ENCODE results near the gene CHRNB4.
"Not testable (repeated sequence)": the region's sequence is repeated elsewhere in the genome, so short reads cannot be mapped to it uniquely, and the experiment has no call there.

CHRNB4 gene, protein sequence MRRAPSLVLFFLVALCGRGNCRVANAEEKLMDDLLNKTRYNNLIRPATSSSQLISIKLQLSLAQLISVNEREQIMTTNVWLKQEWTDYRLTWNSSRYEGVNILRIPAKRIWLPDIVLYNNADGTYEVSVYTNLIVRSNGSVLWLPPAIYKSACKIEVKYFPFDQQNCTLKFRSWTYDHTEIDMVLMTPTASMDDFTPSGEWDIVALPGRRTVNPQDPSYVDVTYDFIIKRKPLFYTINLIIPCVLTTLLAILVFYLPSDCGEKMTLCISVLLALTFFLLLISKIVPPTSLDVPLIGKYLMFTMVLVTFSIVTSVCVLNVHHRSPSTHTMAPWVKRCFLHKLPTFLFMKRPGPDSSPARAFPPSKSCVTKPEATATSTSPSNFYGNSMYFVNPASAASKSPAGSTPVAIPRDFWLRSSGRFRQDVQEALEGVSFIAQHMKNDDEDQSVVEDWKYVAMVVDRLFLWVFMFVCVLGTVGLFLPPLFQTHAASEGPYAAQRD

DNA sequence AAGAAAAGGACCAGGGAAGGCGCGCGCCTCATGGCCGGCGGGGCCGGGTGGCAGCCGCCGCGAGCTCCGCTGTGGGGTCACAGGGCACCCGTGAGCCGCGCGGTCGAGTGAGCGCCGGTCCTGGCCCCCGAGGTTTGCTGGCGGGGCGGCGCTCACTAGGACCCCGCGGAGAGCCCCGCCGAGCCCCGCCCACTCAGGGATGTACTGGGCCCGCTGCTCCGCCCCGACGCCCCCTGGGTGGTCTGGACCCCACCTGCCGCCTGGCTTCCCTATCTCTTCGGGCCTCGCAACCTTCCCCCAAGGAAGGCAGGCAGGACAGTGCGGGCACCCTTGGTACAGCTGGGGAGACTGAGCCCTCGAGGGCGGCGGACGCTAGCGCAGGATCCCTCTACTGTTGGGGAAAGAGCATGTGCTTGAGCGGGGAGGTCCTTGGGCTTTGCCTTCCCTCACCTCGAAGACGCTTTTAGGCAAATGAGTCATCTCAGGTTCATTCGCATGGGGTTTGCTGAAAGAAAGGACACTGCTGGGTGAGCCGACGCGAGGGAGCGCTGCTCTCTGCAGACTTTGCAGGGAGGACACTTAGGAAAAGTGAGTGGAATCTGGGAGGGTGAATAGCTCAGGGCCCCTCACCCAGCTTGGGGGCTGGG, at the start of gene CHRNB4:
CHRNB4 (minus strand) TSS at position 109 of the 647 bp plus-strand sequence; CDS start at position 32, 77 bp downstream.
- no peak for DNase-seq

DNA sequence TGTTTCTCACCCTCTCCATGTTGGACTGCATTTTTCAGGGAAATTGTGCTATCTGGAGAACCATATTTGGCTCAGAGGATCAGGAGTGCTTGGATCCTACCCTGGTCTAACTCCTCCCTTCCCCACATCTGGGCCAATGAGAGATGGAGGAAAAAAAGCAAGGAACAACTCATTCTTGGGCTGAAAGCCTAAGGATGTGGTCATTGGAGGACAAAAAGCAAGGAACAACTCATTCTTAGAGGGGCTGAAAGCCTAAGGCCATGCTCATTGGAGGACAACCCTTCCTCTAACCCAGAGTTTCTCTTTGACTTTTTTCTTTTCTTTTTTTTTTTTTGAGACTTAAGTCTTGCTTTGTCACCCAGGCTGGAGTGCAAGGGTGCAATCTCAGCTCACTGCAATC, 48.6 kb upstream of the CHRNB4 start:
- DNase-seq: no peak

DNA sequence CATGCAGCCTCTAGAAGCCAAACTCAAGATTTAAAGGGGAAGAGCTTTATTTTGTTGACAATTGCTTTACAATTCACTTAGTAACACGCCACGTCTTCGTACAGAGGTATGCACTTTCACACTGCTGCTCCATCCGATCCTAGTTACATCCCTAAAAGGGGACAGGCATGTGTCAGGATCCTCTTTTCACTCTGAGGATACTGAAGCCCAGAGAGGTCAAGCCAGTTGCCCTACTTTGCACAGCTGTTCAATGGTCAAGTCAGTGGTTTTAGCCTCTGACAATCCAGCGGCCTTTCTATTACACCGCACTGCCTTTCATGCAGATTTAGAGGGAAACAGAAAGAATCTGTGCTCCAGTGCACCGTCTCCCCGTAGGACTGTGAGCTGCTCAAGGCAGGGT, 44.9 kb upstream of the CHRNB4 start:
- no peak for DNase-seq

DNA sequence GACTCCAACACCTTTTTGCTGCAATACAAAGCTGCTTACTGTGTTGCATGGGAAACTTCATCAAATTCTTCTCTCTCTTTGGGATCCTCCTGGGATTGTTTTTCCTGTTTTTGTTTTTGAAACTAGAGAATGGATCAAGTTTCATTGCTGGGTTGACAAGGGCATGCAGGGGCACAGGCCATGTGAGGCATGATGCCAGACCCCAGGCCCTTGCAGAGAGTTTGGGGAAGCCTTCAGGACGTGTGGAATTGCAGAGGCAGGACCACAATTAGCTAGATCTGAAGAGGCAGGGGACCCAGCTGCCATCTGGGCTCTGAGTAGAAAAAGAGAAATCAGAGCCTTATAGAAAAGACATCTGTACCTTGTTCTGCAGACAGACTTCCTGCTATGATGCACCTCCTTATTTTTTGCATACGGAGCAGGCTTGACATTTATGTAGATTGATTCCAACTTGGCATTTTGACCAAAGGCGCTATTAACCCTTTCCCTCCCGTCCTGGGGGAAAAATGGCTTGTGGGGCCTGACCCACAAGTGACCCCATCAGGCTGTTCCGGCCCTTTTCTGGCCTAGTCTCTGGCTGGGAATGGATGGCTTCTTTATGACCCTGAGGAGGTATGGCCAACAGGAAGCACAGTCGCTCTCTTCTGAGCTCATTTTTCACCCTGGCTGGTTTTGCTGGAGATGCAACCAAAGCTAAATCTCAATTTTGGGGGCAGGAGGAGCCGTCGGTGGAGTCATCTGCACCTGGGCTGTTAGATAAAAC, 44.3 kb upstream of the CHRNB4 start:
- no peak for DNase-seq

DNA sequence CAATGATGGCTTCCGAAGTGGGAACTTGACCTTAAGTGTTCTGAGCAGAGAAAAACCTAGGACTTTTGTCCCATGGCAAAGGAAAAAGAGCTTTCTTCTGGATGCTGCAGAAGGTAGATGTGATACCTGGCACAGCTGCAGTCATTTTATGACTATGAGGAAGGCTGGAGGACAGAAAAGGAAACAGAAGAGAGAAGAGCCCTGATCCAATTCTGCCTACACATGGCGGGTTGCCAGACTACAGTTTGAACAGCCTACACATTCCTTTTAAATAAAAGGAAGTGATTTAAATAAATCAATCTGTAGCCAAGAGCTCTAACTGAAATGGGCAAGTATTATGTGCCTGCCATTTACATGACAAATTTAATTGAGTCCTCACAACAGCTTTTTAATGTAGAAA, 43.6 kb upstream of the CHRNB4 start:
- no peak for DNase-seq

DNA sequence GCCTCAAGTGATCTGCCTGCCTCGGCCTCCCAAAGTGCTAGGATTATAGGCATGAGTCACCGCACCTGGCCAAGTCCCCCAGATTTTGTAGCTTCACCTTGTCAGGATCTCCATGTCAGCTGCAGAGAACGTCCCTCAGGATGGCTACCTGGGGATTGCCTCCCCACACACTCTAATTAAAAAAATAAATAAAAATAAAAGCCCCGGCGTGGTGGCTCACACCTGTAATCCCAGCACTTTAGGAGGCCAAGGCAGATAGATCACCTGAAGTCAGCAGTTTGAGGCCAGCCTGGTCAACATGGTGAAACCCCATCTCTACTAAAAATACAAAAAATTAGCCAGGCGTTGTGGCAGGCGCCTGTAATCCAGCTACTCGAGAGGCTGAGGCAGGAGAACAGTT, 42.6 kb upstream of the CHRNB4 start:
- DNase-seq: not testable (repeated sequence)

DNA sequence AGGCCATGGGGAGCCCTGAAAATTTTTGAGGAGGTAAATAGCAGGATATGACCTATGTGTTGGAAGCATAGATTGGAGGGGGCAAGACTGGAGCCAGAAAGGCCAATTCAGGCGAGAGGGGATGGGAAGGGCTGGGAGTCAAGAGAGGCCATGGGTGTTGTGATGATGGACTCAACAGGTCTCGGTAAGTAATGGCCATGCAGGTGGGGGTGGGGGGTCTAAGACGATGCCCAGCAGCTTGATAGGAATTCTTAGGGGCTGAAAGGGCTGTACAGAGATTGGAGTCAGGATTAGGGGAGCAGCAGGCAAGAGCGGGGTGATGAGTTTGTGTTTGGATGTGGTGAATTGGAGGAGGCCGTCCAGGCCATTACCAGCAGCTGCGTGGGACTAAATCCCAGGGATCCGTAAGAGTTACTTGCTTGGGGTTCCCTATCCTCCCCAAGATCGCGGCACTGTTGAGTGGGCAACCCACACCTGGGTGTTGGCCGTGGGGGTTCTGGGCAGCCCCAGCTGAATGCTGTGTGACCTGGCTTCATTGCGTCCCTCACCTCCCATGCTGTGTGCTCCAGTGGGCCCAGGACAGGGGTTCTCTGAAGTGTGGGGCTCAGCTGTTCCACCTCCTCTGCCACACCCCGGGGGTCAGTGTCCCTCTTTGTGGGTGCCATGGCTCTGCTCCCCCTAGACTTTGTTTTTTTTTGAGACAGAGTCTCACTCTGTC, 41.8 kb upstream of the CHRNB4 start:
- DNase-seq: no peak

DNA sequence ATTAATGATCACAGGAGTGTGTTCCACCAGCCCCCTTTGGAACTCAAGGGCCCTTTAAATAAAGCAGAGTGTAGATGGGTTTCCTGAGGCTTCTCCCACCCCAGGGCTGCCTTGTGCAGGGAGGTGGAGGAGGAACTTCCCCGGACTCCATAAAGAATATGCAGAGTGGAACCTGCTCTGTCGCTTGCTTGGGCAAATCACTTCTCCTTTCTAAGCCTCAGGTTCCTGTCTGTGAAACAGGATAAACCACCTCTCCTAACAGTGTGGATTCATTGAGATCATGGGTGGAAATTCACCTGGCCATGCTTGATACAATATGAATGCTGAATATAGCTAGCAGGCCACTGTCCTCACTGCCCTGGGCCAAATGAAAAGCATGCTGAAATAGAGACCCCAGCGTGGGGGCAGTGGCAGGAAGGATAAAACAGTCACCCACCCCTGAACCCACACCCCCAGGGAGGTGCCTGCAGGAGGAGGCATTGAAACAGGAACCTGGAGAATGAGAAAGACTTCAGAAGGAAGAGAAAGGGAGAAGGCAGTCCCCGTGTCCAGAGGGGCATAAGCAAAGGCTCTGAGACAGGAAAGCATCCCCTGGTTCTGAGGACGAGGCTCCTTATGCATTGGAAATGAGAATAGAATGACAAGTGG, 41.1 kb upstream of the CHRNB4 start:
- DNase-seq: no peak

DNA sequence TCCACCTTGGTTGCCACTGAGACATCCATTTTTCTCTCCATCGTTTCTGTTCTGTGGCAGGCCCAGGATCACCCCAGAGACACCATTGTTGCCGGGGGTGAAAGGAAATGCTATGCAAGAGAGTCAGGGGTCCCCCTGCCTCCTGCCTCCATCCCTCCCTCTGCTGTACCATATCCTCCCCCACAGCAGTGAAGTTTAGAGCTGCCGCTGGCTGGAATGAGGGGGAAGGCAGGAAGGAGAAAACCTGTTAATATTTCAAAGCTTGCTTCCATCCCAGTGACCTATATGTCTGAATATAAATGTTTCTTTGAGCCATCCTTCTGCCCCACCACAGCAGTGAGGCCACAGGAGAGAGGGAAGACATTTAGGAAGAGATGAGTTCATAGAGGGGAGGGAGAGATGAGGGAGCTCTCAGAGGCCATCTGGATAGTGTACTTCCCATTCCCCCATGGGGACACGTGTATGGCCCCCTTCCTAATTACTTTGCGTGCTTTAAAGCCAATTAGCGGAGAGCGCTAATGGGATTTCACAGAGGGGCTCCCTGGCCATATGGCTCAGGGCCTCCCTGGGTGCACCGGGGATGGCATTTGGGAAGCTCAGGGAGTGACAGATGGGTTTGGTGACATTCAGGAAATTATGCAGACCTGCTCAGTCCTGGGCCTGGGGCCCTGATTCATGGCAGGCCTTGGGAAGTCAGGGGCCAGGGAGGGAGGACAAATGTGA, 40.4 kb upstream of the CHRNB4 start:
- DNase-seq: no peak

DNA sequence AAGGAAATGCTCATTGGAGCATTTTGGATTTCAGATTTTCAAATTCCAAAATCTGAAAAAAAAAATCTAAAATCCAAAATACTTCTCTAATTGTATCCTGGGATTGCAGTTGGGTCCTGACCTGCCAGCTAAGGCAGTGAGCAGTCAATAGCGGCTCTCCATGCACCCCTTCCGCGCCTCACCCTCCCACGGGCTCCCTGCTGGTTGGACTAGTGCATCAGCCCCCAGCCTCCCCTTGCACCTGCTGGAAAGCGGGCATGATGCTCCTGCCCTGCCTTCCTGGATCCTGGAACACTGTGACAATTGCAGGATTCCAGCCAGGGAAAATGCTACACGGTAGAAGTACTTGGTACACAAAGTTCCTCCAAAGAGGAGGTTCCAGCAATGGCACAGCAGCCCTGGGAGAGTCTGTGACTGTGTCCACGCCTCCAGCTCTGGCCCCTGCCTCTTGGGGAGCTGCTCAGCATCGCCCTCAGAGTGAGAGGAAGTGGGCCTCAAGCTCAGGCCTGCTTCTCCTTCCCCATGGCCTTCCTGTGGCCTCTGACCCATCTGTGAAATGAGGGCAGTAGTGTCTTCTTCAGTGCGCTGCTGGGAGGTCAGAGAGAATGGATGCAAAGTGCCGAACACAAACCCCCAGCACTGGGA, 39.5 kb upstream of the CHRNB4 start:
- no peak for DNase-seq

DNA sequence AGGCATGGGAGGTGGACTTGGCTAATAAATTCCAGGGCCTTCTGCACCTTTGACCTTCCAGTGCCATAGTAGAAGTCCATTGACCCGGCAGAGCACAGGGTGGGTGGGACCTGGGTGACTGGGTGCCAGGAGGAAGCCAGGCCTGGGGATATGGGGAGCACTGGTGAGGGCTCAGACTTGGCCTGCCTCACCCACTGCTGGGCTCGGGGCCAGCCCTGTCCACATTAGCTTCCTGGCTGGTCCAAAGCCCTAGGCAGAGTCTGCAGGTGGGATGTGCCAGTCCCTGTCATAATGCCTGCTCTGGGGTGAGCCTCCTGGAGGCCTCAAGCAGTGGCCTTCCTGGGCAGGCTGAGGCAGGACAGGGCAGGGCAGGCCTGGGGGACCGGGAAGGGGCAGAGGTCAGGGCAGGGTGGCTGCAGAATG, 38.1 kb upstream of the CHRNB4 start:
- no peak for DNase-seq

DNA sequence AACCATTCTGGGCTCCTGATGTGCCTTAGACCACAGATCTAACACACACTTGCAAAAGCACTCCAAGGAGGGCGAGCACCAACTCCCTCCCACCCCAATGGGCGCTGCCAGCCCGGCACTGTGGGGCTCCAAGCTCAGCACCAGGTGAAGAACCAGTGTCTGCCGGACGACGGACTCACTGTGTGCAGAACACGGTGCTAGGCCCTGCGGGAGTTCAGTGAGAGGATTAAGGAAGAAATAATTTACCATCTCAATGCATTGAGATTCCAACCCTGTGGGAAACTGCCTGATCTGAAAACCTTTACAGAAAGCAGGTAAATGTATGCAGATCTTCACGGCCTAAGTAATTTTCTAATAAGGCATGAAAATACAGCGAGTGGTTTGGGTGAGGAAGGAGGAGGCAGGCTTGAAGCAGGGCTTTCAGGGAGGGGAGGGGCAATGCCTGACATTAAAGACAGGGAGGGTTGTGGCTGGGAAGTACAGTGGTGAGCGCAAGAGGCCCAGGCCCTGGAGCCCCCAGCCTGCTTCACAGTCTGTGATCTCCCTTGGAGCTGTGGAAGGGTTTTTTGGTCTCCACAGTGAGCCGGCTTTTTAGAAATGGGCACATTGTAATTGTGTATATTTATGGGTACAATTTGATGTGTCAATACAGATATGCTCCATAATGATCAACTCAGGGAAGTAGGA, 35.6 kb upstream of the CHRNB4 start:
- no peak for DNase-seq

DNA sequence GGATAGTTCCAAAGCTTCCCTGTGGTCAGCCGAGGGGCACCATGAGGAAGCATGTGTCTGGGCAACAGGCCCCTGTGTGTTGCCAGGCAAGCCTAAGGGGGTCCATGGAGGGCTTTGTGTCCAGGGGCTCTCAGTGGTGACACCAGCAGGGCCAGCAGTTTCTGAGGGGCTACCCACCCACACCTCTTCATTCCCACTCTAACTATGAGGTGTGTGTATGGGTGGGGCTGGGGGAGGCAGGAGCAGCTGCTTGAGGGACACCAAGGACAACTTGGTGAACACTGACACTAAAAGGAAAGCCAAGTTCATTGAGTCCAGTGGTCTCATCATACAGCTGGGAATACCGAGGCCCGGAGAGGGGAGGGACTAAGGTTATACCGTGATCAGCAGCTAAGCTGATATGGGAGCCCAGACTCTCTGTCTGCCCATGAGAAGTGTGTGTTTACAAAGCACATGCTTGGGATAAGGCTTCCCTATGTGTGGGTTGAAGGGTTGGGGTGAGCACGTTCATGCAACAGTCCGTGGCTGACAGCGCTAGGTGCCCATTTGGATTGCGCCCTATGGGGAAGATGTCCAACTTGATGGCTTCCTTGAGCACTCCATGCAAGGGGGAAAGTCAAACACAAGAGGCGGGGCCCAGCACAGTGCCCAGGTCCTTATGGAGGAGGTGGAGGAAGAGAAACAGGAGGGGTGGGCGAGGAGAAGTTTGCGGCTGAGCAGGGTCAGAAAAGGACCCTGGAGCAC, 34.8 kb upstream of the CHRNB4 start:
- DNase-seq: no peak

DNA sequence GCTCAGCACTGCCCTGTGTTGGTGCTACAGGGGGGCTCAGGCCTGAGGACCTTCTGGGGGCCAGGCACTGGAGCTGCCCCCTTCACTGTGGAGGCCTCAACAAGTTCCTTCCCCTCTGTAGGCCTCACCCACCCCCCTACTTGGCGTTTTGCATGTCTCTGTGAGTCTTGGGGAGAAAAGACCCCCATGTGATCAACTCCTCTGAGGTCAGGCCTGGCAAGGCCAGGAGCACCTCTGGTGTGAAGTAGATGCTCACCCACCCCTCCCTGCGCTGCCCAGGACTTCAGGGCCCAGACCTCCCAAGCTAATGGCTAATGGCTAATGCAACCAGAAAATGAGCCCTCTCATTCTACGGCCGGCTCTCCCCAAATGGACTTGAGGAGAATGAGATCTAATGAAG, 34.2 kb upstream of the CHRNB4 start:
- no peak for DNase-seq

DNA sequence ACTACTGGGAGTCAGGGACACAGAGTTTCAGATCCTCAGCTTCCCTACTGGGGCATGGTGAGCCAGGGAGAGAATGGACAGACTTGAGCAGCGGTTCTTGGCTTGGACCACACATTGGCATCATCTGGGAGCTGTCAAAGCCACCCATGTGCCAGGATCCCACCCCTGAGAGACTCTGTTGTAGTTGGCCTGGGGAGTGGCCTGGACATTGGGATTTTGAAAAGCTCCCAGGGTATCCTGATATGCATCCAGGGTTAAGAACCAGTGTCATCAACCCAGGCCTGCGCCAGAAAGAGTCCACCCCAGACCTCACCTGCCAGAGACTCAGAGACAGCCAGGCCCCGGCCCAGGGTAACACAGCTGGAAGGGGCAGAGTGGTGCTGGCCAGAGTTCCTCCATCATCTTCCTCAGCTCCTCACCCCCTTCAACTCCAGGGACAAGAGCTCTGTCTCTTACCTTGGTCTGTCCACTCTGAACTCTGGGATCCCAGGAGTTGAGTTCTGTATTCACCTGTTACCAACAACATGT, 33.0 kb upstream of the CHRNB4 start:
- no peak for DNase-seq

DNA sequence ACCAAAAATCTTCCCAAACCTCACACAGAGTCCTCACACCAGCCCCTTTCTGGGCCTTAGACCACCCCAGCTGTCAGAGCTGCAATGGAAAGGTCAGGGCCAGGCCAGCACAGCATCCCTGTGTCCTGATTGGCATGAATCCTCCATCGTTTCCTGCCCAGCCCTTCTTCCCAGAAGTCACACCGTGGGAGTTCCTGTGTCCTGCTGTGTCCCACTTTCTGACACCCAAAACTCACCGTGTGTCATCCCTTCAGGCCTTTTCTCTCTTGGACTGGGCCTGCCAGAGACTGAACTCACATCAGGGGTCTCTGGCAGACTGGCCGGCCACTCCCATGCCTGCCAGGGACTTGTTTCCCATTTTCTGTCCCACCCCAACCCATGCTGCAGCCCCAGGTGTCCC, 32.5 kb upstream of the CHRNB4 start:
- DNase-seq: no peak

DNA sequence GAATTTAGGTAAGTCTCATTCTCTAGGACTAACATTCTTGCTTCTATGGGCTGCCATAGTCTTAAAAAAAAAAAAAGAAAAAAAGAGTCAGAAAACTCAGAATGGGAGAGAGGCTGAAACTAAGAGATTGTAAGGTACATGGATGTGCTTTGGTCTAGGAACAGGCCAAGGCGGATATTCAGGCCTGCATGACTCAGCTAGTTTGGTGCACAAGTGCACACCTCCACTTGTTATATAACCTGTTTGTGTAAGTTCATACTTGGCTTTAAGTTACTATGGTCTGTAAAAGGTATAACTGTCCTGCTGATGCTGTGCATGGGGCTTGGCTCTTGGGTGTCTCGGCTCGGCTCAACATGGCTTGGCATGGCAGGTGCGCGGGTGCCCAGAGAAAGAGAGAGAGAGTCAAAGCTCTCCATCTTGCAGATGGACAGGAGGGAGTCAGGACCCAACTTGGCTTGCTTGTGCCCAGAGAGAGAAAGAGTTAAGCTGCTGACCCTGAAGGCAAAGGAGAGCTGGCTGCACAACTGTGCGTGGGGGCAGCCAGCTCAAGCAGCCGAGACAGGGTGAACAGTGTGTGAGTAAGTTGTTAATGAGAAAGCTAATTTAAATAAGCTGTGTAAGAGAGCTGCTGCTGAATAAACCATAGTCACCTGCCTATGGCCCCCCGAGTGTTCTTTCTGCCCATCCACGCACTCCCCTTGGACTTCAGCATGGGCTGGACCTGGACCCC, 31.4 kb upstream of the CHRNB4 start:
- no peak for DNase-seq

DNA sequence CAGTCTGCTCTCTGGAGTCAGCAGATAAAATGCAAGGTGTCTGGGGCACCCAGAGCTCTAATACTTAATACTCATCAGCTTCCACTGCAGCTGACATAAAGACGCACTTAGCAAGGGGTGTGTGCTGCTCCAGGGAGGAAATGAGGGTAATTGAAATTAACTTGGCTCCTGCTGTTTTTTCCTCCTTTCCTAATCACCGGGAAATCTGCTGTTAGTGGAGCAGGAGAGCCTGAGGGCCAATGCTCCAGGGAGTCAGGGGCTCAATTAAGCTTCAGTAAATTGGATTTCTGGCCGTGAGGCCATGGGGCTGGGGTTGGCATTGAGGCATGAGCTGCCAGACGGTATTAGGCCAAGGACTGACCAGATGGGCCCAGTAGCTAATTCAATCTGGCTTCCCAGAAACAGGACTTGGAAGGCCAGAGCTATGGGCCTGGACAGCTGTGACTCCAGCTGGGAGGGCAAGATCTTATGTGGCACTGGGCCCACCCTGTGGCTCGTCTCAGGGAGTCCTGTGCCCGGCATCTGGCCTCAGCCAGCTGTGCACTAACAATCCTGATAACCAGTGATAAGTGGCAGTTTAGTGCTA, 30.7 kb upstream of the CHRNB4 start:
- DNase-seq: no peak

Measured in NCI-H1048 (cell line).